Coronary artery (tissue), 2 donors: ENCODE results near the gene LSM11.

Experiments used
- DNase-seq: peaks from one replicate; pipeline ENCODE4 v3.0.0-alpha.2; 2017; ENCODE audit warnings: low spot score
- H3K27ac ChIP-seq, 2 donors: fragments of 200-600 bp; sonication (generic); one replicate each; pipeline ENCODE4 v1.5.1; 2016 to 2019
- H3K4me3 ChIP-seq: fragments of 200-600 bp; sonication (generic); 2 replicates; pipeline ENCODE4 v1.5.1; 2016; ENCODE audit warnings: mild to moderate bottlenecking, moderate library complexity
- TF ChIP-seq, protein P1 (sequence below): fragments of 200-600 bp; sonication (generic); IDR thresholded peaks from one replicate; pipeline ENCODE4 v1.5.1; 2019; ENCODE audit warnings: antibody characterized with exemption

The LSM11 gene

DNA sequence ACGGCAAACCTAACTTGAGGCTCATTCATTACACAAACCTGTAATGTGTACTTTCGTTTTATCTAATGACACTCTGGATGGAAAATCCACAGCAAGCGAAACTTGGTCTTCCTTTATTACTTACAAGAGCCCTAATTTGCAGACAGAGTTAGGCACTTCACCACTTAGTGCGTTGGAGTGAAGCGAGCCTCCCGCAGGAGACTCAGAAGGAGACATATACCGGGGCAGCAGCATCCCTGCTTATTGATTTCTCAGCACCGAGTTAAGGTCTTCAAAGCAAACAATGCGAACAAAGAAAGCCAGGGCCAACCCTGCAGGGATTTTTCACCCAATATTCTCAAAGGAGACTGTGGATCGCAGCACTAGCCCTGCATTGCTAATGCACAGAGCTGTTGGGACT is 28.6 kb downstream of the LSM11 start:
- DNase-seq = no peak
- Histone ChIP-seq H3K4me3 (no peak overlapping the region), H3K27ac (no peak overlapping the region)
- TF ChIP-seq, protein P1, sequence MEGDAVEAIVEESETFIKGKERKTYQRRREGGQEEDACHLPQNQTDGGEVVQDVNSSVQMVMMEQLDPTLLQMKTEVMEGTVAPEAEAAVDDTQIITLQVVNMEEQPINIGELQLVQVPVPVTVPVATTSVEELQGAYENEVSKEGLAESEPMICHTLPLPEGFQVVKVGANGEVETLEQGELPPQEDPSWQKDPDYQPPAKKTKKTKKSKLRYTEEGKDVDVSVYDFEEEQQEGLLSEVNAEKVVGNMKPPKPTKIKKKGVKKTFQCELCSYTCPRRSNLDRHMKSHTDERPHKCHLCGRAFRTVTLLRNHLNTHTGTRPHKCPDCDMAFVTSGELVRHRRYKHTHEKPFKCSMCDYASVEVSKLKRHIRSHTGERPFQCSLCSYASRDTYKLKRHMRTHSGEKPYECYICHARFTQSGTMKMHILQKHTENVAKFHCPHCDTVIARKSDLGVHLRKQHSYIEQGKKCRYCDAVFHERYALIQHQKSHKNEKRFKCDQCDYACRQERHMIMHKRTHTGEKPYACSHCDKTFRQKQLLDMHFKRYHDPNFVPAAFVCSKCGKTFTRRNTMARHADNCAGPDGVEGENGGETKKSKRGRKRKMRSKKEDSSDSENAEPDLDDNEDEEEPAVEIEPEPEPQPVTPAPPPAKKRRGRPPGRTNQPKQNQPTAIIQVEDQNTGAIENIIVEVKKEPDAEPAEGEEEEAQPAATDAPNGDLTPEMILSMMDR = no peak

- Histone ChIP-seq H3K27ac (no peak overlapping the region), H3K4me3 (no peak overlapping the region)
- TF ChIP-seq, protein P1 = no peak
- no peak for DNase-seq
Observed at GRCh38 chr5:157778121-157778805, 34.8 kb downstream of the LSM11 start.

DNA sequence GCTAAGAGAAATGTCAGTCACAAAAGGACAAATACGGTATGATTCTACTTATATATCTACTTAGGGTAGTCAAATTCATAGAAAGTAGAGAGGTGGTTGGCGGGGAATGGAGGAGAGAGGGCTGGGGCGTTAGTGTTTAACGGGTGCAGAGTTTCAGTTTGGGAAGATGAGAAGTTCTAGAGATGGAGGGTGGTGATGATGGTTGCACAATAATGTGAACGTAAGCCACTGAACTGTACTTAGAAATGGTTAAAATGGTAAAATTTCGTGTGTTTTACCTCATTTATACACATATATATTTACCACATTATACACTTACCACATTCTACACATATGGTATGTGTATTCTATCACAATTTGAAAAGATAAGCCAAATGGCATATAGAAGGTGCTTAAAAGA is 35.7 kb downstream of the LSM11 start:
- TF ChIP-seq, protein P1 = no peak
- Histone ChIP-seq H3K27ac (no peak overlapping the region), H3K4me3 (no peak overlapping the region)
- DNase-seq = no peak

GRCh38 chr5:157785801-157786200 is 42.3 kb downstream of the LSM11 start:
- TF ChIP-seq, protein P1 = no peak
- no peak overlapping the region for H3K4me3 ChIP-seq
- DNase-seq = no peak
- no peak overlapping the region for H3K27ac ChIP-seq

GRCh38 chr5:157793301-157793700 is 49.8 kb downstream of the LSM11 start:
- Histone ChIP-seq H3K27ac (no peak overlapping the region), H3K4me3 (no peak overlapping the region)
- TF ChIP-seq, protein P1 = no peak
- DNase-seq = no peak

- Histone ChIP-seq H3K27ac (no peak overlapping the region), H3K4me3 (no peak overlapping the region)
- no peak for DNase-seq
- TF ChIP-seq, protein P1 = no peak
Observed at GRCh38 chr5:157799578-157799977, 56.1 kb downstream of the LSM11 start.

- TF ChIP-seq, protein P1 = no peak
- no peak for DNase-seq
- Histone ChIP-seq H3K4me3 (no peak overlapping the region), H3K27ac (no peak overlapping the region)
Observed at GRCh38 chr5:157800137-157800536, 56.6 kb downstream of the LSM11 start.
